ENCODE data around the gene COL19A1.

COL19A1 gene

GRCh38 chr6:70062010-70062409 is 195.7 kb downstream of the COL19A1 start:
- FAIRE-seq: no peak

GRCh38 chr6:70072540-70073179 is 206.3 kb downstream of the COL19A1 start:
- FAIRE-seq: no peak

GRCh38 chr6:70073637-70074036 is 207.3 kb downstream of the COL19A1 start:
- no peak for FAIRE-seq

GRCh38 chr6:70079241-70079640 is 212.9 kb downstream of the COL19A1 start:
- FAIRE-seq: no peak

GRCh38 chr6:70080443-70081070 is 214.2 kb downstream of the COL19A1 start:
- FAIRE-seq: peak; percentile 41

GRCh38 chr6:70082830-70083229 is 216.5 kb downstream of the COL19A1 start:
- no peak for FAIRE-seq

GRCh38 chr6:70086806-70087205 is 220.4 kb downstream of the COL19A1 start:
- FAIRE-seq: no peak

GRCh38 chr6:70094156-70094555 is 227.8 kb downstream of the COL19A1 start:
- no peak for FAIRE-seq

- FAIRE-seq: no peak
Measured at GRCh38 chr6:70099732-70100131, 233.4 kb downstream of the COL19A1 start.

- FAIRE-seq: no peak
Measured at GRCh38 chr6:70103798-70104197, 237.4 kb downstream of the COL19A1 start.

GRCh38 chr6:70107852-70108629 is 241.7 kb downstream of the COL19A1 start:
- no peak for FAIRE-seq

GRCh38 chr6:70110126-70111022 is 244.0 kb downstream of the COL19A1 start:
- FAIRE-seq: no peak

GRCh38 chr6:70111737-70112136 is 245.4 kb downstream of the COL19A1 start:
- no peak for FAIRE-seq

- no peak for FAIRE-seq
Measured at GRCh38 chr6:70112716-70113115, 246.4 kb downstream of the COL19A1 start.

- no peak for FAIRE-seq
Measured at GRCh38 chr6:70113171-70113570, 246.8 kb downstream of the COL19A1 start.

- no peak for FAIRE-seq
Measured at GRCh38 chr6:70118670-70119069, 252.3 kb downstream of the COL19A1 start.

- FAIRE-seq: no peak
Measured at GRCh38 chr6:70119218-70119835, 253.0 kb downstream of the COL19A1 start.

- FAIRE-seq: no peak
Measured at GRCh38 chr6:70124443-70124842, 258.1 kb downstream of the COL19A1 start.

GRCh38 chr6:70124882-70125545 is 258.7 kb downstream of the COL19A1 start:
- no peak for FAIRE-seq

- no peak for FAIRE-seq
Measured at GRCh38 chr6:70125602-70126001, 259.2 kb downstream of the COL19A1 start.

- FAIRE-seq: no peak
Measured at GRCh38 chr6:70129341-70129740, 263.0 kb downstream of the COL19A1 start.

GRCh38 chr6:70130865-70131264 is 264.5 kb downstream of the COL19A1 start:
- FAIRE-seq: no peak

Data from colon (tissue), 2 donors.